GM12878 (cell line): ENCODE measurements around the gene GLRA1. TPM values are rescaled to one million over a fixed set of nuclear protein-coding genes. Genes with fewer than 3 reads are reported as not detected.

ENCODE experiments used
- ATAC-seq: fragments of 200-7000 bp; cut with Tn5 transposase; 3 replicates; pipeline ENCODE4 v1.9.1; 2020; ENCODE audit warnings: mild to moderate bottlenecking, moderate library complexity
- BruUV-seq: library from RNA; stranded (reverse); fragments of 400-500 nt; replicated peaks from 2 replicates; lab custom pipeline; 2021; lab: Mats Ljungman, UMichigan
- CTCF ChIA-PET: fragments of 300-600 bp; sonication (Branson Sonifier 250); formaldehyde crosslinking; extraction: SDS; loops from one replicate; lab custom pipeline; 2021; ENCODE audit warnings: inconsistent platforms; lab: Yijun Ruan, JAX
- POLR2A ChIA-PET: fragments of 350-600 bp; formaldehyde crosslinking; extraction: SDS; loops from one replicate; lab custom pipeline; 2021; ENCODE audit warnings: inconsistent platforms; lab: Charles Lee
- RAD21 ChIA-PET: fragments of 300-600 bp; sonication (Branson Sonifier 250); formaldehyde crosslinking; loops from one replicate; lab custom pipeline; 2023; ENCODE audit warnings: antibody characterized with exemption; ENCODE audit not compliant: unreplicated experiment; lab: Charles Lee
- SMC1A ChIA-PET: fragments of 300-600 bp; sonication (Branson Sonifier 250); formaldehyde crosslinking; loops from one replicate; lab custom pipeline; 2023; ENCODE audit not compliant: unreplicated experiment, uncharacterized antibody; lab: Charles Lee
- DNase-seq: peaks from one replicate; pipeline ENCODE4 v3.0.0-alpha.2; 2011; ENCODE audit warnings: low read depth, low spot score
- FAIRE-seq: peaks from 3 replicates; lab custom pipeline; 2011; peaks lifted over from hg19 to GRCh38; lab: Jason Lieb, UNC
- H2AFZ ChIP-seq: 2 replicates; pipeline ENCODE4 v1.6.0; 2011; ENCODE audit warnings: low read depth, low read length, control low read depth; ENCODE audit not compliant: control insufficient read depth
- H3K27ac ChIP-seq: 2 replicates; pipeline ENCODE4 v1.5.1; 2011; ENCODE audit warnings: control low read depth; ENCODE audit not compliant: control insufficient read depth, insufficient read depth
- H3K27me3 ChIP-seq, 2 experiments: replicated peaks in 1 of 2; 2 replicates each; pipeline versions ENCODE4 v1.6.0 to v1.6.1; 2011; ENCODE audit warnings: low read length in 1 of 2; ENCODE audit not compliant: control insufficient read depth in 2 of 2, insufficient read depth in 2 of 2
- H3K36me3 ChIP-seq, 2 experiments: 2 replicates each; pipeline ENCODE4 v1.5.1; 2011; ENCODE audit warnings: low read length in 1 of 2; ENCODE audit not compliant: control insufficient read depth in 2 of 2, insufficient read depth in 2 of 2
- H3K4me1 ChIP-seq: 2 replicates; pipeline ENCODE4 v1.6.1; 2011; ENCODE audit warnings: mild to moderate bottlenecking, low read length, moderate library complexity, mixed read lengths; ENCODE audit not compliant: control insufficient read depth, insufficient read depth
- H3K4me2 ChIP-seq: 2 replicates; pipeline ENCODE4 v1.6.0; 2011; ENCODE audit warnings: control low read depth; ENCODE audit not compliant: control insufficient read depth, insufficient read depth
- H3K4me3 ChIP-seq: fragments of 200-600 bp; sonication (generic); 2 replicates; pipeline ENCODE4 v1.5.1; 2016
- H3K79me2 ChIP-seq: 2 replicates; pipeline ENCODE4 v1.6.0; 2011; ENCODE audit warnings: low read length; ENCODE audit not compliant: control insufficient read depth, insufficient read depth
- H3K9ac ChIP-seq: 2 replicates; pipeline ENCODE4 v1.8.0; 2011; ENCODE audit warnings: low read length, control low read depth, mixed read lengths; ENCODE audit not compliant: control insufficient read depth, insufficient read depth
- H3K9me3 ChIP-seq: replicated peaks from 3 replicates; pipeline ENCODE4 v1.5.1; 2011; ENCODE audit warnings: mild to moderate bottlenecking, low read length; ENCODE audit not compliant: control insufficient read depth, insufficient read depth
- H4K20me1 ChIP-seq: 2 replicates; pipeline ENCODE4 v1.6.0; 2011; ENCODE audit not compliant: control insufficient read depth, insufficient read depth
- ATF7 ChIP-seq: fragments of 450-650 bp; IDR thresholded peaks from 2 replicates; pipeline ENCODE4 v1.6.1; 2016; ENCODE audit warnings: low read depth, mild to moderate bottlenecking
- CTCF ChIP-seq, 3 experiments: IDR thresholded peaks in 2 of 3; conservative IDR thresholded peaks in 1 of 3; 2 replicates each; pipeline ENCODE4 v1.5.1; 2011; ENCODE audit warnings: low read depth in 3 of 3, low read length in 3 of 3, mild to moderate bottlenecking in 3 of 3, control low read depth in 2 of 3, moderate library complexity in 2 of 3, inconsistent platforms in 1 of 3, mixed read lengths in 1 of 3; ENCODE audit not compliant: control insufficient read depth in 2 of 3, insufficient read depth in 1 of 3; ENCODE audit errors: extremely low read depth in 1 of 3
- EP300 ChIP-seq, 2 experiments: fragments of 150-350 bp in 1 of 2; IDR thresholded peaks; 2 replicates each; pipeline ENCODE4 v1.6.1; 2011 to 2012; ENCODE audit warnings: low read depth in 2 of 2, low read length in 2 of 2, borderline replicate concordance in 1 of 2, improper control_type of control experiment in 1 of 2, inconsistent platforms in 1 of 2; ENCODE audit not compliant: control insufficient read depth in 1 of 2
- FOS ChIP-seq: IDR thresholded peaks from 3 replicates; pipeline ENCODE4 v1.6.1; 2011; ENCODE audit warnings: borderline replicate concordance; ENCODE audit not compliant: insufficient read length; ENCODE audit errors: extremely low read depth
- GABPA ChIP-seq: IDR thresholded peaks from 2 replicates; pipeline ENCODE4 v1.6.1; 2014; ENCODE audit warnings: antibody characterized with exemption, low read depth, mild to moderate bottlenecking, inconsistent platforms
- HDAC2 ChIP-seq: fragments of 200-600 bp; sonication (generic); IDR thresholded peaks from 2 replicates; pipeline ENCODE4 v1.6.1; 2017
- HDGF ChIP-seq: fragments of 450-650 bp; IDR thresholded peaks from 2 replicates; pipeline ENCODE4 v1.6.1; 2016; ENCODE audit warnings: antibody characterized with exemption
- MTA3 ChIP-seq: IDR thresholded peaks from 2 replicates; pipeline ENCODE4 v1.6.1; 2012; ENCODE audit warnings: low read length, inconsistent platforms, borderline replicate concordance
- MXI1 ChIP-seq: fragments of 150-350 bp; IDR thresholded peaks from 2 replicates; pipeline ENCODE4 v1.6.1; 2011; ENCODE audit warnings: low read depth, mild to moderate bottlenecking, inconsistent platforms, low read length, improper control_type of control experiment
- NFYA ChIP-seq: IDR thresholded peaks from 2 replicates; pipeline ENCODE4 v1.6.1; 2011; ENCODE audit warnings: low read depth, mild to moderate bottlenecking, low read length, improper control_type of control experiment, borderline replicate concordance
- NKRF ChIP-seq: fragments of 450-650 bp; conservative IDR thresholded peaks from 2 replicates; pipeline ENCODE4 v1.6.1; 2017; ENCODE audit warnings: mild to moderate bottlenecking, moderate library complexity
- NR2C1 ChIP-seq: fragments of 450-650 bp; IDR thresholded peaks from 2 replicates; pipeline ENCODE4 v1.6.1; 2017; ENCODE audit warnings: antibody characterized with exemption, mild to moderate bottlenecking, moderate library complexity
- NR2F1 ChIP-seq: fragments of 450-650 bp; conservative IDR thresholded peaks from 2 replicates; pipeline ENCODE4 v1.6.1; 2017; ENCODE audit warnings: mild to moderate bottlenecking
- PBX3 ChIP-seq: IDR thresholded peaks from 2 replicates; pipeline ENCODE4 v1.6.1; 2011; ENCODE audit warnings: mild to moderate bottlenecking, low read depth, low read length, moderate library complexity; ENCODE audit not compliant: insufficient replicate concordance
- POLR2AphosphoS5 ChIP-seq: IDR thresholded peaks from 2 replicates; pipeline ENCODE4 v1.6.1; 2011; ENCODE audit warnings: mild to moderate bottlenecking, low read length, inconsistent platforms
- RB1 ChIP-seq: fragments of 450-650 bp; formaldehyde crosslinking; IDR thresholded peaks from 2 replicates; pipeline ENCODE4 v1.6.1; 2017; ENCODE audit warnings: mild to moderate bottlenecking, borderline replicate concordance
- RUNX3 ChIP-seq: IDR thresholded peaks from 2 replicates; pipeline ENCODE4 v1.6.1; 2012; ENCODE audit warnings: low read length, inconsistent platforms
- ZNF384 ChIP-seq: IDR thresholded peaks from 2 replicates; pipeline ENCODE4 v1.6.1; 2012; ENCODE audit warnings: low read depth, mild to moderate bottlenecking, low read length, improper control_type of control experiment, borderline replicate concordance
- WGBS: methylation state at CpG from one replicate; pipeline ENCODE4 v1.1.6; 2016; ENCODE audit warnings: low lambda C conversion rate; ENCODE audit not compliant: insufficient replicate concordance, insufficient coverage; ENCODE audit errors: missing lambda C conversion rate; 5-methylcytosine and 5-hydroxymethylcytosine counted together
- in situ Hi-C: fragments of 300-500 bp; cut with MboI; formaldehyde crosslinking; loops from 9 replicates; pipeline ENCODE4 v1.14.3; 2018; ENCODE audit warnings: mixed read lengths
- intact Hi-C: fragments of 100-400 bp; cut with micrococcal nuclease; formaldehyde crosslinking; loops from one replicate; pipeline ENCODE4 v1.14.2; 2022; ENCODE audit not compliant: unreplicated experiment
- polyA plus RNA-seq, 11 experiments: library from polyadenylated mRNA; depleted of rRNA in 4 of 11; unstranded in 6 of 11; stranded (reverse) in 5 of 11; fragments of >200 nt; fragmentation: Nextera tagmentation in 4 of 11; fragmentation: Illumina TruSeq in 1 of 11; extraction: Ambion mirVana in 4 of 11; extraction: Trizol in 1 of 11; gene quantifications; 1 replicate in 1 of 11; 2 replicates in 10 of 11; pipeline versions ENCODE4 v1.2.1 to v1.2.3, GENCODE V29; 2011 to 2016; ENCODE audit warnings: inconsistent platforms in 2 of 11, missing spikeins in 2 of 11, low read depth in 1 of 11
- total RNA-seq, 4 experiments: library from RNA; depleted of rRNA in 3 of 4; stranded (reverse); fragments of >200 nt in 3 of 4; fragmentation: Illumina TruSeq in 1 of 4; extraction: Trizol in 1 of 4; gene quantifications; 2 replicates each; pipeline versions ENCODE4 v1.2.1 to v1.2.3, GENCODE V29; 2013 to 2021

GLRA1 gene
- total and polyA plus RNA-seq, 10 of the 15 experiments (the other 5 are each of a cell fraction or from before 2014, with no cell fraction given): not detected

GRCh38 chr5:151798674-151799073 lies 126.0 kb downstream of the GLRA1 start:
- H3K36me3 ChIP-seq: peaks cover 7 to 70% of the 10 kb centered on the region in 2 experiments
- in situ Hi-C loops: no loop called here
- WGBS: 86% methylated on average over 3 of the region's 3 CpGs
- no peak for DNase-seq
- TF ChIP-seq NFYA (no peak), MTA3 (no peak), NR2F1 (no peak), CTCF (IDR thresholded peaks at IDR 0.05 in 2 of 3, conservative IDR thresholded peaks at IDR 0.05 in 1 of 3; ENCODE audit: control insufficient read depth in 2 of 3, extremely low read depth in 1 of 3, insufficient read depth in 1 of 3, low read depth in 3 of 3, low read length in 3 of 3) (no peak), PBX3 (no peak), HDGF (no peak), ZNF384 (no peak), ATF7 (no peak), NR2C1 (no peak), EP300 (IDR thresholded peaks at IDR 0.05; ENCODE audit: borderline replicate concordance in 1 of 2, control insufficient read depth in 1 of 2, low read depth in 2 of 2, low read length in 2 of 2) (no peak), GABPA (no peak), NKRF (no peak), RB1 (no peak), MXI1 (no peak), RUNX3 (no peak), POLR2AphosphoS5 (no peak), FOS (no peak), HDAC2 (no peak)
- BruUV-seq: no TSS peak
- H3K4me1 ChIP-seq: no peaks in the 10 kb centered on the region
- no peak for ATAC-seq
- no peak for FAIRE-seq
- H3K4me2 ChIP-seq: no peak overlapping the region
- H3K27me3 ChIP-seq: no peaks in the 10 kb centered on the region
- SMC1A ChIA-PET: interaction anchor here (1.0 to 2.6 kb wide), 10 partner anchors 11 to 345 kb away, joined by 3 to 12 read pairs (median 4); partner anchors contain the start of gene G3BP1
- no peak overlapping the region for H3K27ac ChIP-seq
- RAD21 ChIA-PET: interaction anchor here (0.7 to 1.2 kb wide), 3 partner anchors 12 to 344 kb away, joined by 3 to 4 read pairs (median 3); no protein-coding TSS in a partner anchor
- no peak overlapping the region for H2AFZ ChIP-seq
- POLR2A ChIA-PET: interaction anchor here (0.8 to 0.9 kb wide), 2 partner anchors 9 to 12 kb away, joined by 3 read pairs; no protein-coding TSS in a partner anchor
- no peaks in the 10 kb centered on the region for H3K9me3 ChIP-seq
- H3K9ac ChIP-seq: no peak overlapping the region
- no peak overlapping the region for H3K4me3 ChIP-seq
- H4K20me1 ChIP-seq: no peaks in the 10 kb centered on the region
- CTCF ChIA-PET: interaction anchor here (0.7 to 1.9 kb wide), 8 partner anchors 9 to 344 kb away, joined by 3 to 7 read pairs (median 3); partner anchors contain the start of gene G3BP1
- intact Hi-C loops: no loop called here
- H3K79me2 ChIP-seq: peaks cover 4% of the 10 kb centered on the region
